HG03060 (cell line): ENCODE results near the gene S100Z.
"Not testable (repeated sequence)": the region's sequence is repeated elsewhere in the genome, so short reads cannot be mapped to it uniquely, and the experiment has no call there.

Experiments used
- ATAC-seq: cut with Tn5 transposase; IDR thresholded peaks from one replicate; pipeline ENCODE4 v1.9.1; 2021; ENCODE audit warnings: low read depth, moderate number of reproducible peaks; ENCODE audit not compliant: unreplicated experiment

The S100Z gene

DNA sequence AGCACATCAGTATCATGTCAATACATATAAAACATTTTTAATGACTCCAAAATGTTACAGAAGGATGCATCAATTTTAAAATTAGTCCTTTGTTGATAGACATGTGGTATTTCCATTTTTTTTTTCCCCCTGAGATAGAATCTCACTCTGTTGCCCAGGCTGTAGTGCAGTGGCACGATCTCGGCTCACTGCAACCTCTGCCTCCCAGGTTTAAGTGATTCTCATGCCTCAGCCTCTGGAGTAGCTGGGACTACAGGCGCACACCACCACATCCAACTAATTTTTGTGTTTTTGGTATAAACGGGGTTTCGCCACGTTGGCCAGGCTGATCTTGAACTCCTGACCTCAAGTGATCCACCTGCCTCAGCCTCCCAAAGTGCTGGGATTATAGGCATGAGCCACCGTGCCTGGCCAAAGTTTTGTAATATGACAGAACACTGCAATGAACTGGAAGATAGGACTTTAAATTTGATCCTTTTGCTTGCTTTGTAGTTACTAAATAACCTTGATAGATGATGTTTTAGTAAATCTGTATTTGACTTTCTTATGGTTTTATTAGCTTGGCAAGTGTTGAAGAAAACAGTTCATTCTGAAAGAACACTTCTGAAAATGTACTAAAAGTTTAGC lies 27.6 kb upstream of the S100Z start:
- not testable (repeated sequence) for ATAC-seq

DNA sequence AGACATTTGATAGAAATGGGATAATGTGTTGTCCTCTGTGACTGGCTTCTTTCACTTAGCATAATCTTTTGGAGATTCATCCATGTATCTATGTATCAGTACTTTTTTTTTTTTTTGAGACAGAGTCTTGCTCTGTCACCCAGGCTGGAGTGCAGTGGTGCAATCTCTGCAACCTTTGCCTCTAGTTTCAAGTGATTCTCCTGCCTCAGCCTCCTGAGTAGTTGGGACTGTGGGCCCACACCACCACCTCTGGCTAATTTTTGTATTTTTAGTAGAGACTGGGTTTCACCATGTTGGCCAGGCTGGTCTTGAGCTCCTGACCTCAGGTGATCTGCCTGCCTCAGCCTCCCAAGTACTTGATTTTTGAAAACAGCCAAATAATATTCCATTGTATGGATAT lies 23.4 kb upstream of the S100Z start:
- not testable (repeated sequence) for ATAC-seq

DNA sequence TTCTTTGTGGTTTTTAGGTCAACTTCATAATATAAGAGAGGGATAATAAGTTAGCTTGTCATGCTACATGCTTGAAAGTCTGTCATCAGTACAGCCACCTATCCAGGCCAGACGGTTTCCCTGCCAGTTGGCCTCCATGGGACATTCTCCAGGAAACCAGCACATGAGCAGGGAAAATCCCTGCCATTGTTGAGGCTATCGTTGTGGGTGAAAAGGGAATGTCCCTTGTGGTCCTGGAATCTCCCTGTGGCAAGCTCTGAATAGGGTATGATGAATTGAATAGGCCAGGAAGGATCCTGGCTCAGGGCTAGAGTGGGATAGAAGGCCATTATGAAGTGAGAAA lies 18.7 kb upstream of the S100Z start:
- ATAC-seq = no peak

DNA sequence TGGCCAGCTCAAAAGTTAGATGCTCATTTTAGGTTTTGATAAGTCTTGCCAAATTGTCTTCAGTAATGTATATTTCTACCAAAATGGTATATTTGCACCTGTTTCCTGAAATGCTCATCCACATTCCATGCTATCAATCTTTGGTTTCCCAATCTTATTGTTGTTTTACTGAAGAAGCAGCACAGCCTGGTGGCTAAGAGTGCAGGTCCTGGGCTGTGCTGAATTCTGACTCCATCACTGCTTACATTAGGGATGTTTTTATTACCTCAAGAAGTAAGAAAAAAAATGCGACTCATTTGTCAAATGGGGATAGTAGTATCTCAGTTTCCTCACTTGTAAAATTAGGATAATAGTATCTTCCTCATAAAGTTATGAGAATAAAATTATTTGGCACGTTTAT lies 13.6 kb upstream of the S100Z start:
- ATAC-seq = no peak

DNA sequence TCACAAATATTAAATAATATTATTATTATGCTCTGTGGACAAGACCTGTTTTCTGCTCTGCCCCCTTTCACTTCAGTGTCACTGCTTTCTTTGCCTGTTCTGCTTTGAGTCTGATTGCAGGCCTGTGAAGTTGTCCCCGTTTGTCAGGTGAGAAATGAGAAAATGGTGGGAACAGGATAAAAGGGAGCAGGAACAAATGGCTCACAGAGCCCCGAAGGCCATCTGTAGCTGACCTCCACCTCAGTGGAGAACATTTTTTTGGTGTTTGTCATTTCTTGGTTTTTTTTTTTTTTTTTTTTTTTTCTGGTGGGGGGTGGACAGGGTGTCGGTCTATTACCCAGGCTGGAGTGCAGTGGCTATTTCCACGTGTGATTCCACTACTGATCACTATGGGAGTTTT lies 13.2 kb upstream of the S100Z start:
- no peak for ATAC-seq

DNA sequence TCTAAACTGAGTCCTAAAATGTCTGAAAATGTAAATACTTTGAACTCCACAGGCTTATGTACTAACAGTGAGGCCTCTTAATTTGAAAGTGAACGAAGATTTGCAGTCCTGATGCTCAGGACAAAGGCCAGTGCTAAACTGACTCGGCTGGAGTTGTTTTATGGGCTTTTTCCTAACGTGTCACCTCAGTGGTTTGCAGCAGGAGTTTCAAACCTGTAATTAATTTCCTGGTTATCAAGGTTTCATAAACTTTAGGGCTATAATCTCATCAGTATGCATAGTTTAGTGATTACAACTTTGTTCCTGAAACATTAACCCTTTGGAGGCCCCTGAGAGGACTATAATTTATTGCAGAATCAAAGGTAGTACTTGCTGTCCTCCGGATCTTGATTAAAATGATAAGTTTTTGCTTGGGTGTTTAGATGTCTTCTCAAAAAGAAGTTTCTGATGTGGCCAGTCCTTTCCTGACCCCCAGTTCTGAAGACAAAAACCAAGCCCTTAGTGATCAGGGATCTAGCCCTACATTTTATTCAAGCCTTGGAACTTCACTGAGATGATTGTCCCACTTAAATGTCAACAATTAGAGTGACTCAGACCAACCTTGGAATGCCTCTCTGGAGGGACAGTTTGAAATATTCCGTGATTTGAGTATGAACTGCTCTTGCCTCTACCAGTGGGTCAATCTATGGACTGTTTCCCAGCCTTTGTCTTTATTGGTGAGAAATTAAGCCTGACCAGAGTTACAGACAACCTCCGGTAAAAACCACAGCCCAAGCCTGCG lies 11.1 kb upstream of the S100Z start:
- no peak for ATAC-seq

DNA sequence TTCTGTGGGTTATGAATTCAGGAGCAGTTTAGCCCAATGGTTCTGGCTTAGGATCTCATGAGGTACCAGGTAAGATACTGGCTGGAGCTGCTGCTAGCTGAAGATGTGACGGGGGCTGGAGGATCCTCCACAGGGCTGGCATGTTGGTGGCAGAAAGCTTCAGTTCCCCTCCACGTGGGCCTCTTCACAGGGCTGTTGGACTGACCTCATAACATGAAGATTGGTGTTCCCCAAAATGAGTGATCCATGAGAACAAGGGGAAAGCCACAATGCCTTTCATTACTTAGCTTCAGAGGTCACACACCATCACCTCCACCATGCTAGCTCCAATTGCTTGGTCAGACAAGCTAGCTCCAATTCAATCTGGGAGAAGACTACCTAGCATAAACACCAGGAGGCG lies 8.5 kb upstream of the S100Z start:
- ATAC-seq = no peak

DNA sequence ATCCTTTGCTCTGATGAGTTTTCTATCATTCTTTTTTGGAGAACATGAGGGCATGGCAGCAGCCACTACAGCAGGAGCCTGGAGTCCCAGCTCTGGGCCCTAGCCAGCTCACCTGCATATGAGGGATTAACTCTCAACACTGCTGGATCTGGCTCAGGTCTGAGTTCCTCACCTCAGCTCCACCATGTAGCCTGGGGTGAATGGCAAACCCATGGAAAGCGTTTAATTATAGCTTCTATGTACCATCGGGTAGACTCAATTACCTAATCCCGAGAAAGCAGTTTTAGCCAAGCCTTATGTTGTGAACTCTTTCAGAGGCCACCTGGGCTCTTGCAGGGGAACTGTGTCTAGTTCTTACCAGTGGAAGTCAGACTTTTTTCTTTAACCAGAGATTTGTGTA lies 3.9 kb upstream of the S100Z start:
- no peak for ATAC-seq

DNA sequence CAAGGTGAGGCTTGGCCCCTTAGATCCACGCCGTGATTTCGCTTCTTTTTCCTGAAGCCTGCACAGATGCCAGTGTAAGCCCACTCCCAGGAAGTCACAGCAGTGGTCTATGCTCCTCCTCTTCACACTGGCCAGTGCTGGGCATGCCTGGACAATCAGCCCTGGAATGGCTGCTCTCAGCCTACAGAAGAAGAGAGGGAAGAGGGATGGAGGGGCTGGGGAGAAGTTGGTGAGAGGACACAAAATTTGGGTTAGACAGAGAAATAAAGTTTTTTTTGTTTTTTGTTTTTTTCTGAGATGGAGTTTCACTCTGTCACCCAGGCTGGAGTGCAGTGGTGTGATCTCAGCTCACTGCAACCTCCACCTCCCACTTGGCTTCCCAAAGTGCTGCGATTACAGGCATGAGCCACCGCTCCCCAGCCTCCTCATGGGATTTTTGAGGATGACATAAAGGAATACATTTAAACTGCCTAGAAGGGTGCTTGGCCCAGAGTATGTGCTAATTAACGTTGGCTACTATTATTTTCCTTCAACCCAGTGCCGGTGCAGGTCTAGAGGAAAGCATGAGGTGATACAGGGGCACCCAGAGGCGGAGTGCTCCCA lies 830 bp downstream of the S100Z start:
- no peak for ATAC-seq

DNA sequence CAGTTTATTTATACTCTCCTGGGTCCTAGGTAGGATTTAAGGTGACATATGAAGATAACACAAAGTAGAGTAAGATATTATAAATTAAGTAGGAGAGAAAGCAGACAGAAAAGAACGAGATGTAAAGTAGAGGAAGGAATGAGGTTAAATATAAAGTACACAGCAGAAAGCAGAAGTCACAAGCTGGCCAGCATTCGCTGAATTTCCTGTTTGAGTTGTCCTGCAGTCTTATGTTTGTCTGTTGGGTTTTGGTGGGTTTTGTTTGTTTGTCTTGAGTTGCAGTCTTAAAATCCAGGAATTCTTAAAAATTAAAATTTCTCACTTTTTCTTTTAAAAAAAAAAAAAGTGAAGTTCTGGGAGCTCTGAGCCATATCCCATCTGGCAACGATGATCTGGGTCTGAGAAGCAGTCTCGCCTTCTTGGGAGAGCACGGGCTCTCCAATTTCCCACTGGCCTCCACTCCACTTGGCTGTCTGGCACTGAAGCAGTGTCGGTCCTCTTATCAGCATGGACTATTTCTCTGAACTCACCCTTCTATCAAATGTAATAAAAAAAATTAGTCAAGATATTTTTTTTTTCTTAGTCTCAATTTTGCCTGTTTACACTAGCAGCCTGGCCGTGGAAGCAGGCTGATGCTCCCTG lies 2.0 kb downstream of the S100Z start:
- no peak for ATAC-seq

DNA sequence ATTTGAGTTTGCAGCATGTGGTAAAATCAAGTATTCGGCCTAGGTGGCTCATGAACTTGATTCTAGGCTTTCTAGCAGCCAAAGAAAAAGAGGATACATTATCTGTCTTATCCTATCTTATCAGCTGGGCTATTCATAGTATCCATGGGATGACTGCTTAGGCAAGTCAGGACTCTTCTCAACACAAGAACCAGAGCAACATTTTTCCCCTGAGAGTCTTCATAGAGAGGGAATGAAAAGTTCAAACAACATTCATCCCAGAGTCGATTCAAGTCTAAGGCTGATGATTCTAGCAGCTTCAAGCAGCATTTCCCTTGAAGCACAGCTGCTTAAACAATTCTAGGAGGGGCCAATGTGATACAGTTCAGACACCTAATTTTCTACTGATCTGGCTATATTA lies 3.0 kb downstream of the S100Z start:
- no peak for ATAC-seq

DNA sequence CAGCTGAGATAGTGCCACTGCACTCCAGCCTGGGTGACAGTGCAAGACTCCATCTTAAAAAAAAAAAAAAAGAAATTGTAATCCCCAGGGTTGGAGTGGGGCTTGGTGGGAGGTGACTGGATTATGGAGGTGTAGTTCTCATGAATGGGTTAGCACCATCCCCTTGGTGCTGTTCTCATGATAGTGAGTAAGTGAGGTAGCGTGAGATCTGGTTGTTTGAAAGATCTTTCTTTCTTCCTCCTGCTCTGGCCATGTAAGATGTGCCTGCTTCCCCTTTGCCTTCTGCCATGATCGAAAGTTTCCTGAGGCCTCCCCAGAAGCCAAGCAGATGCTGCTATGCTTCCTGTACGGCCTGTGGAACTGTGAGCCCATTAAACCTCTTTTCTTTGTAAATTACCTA lies 3.9 kb downstream of the S100Z start:
- not testable (repeated sequence) for ATAC-seq

DNA sequence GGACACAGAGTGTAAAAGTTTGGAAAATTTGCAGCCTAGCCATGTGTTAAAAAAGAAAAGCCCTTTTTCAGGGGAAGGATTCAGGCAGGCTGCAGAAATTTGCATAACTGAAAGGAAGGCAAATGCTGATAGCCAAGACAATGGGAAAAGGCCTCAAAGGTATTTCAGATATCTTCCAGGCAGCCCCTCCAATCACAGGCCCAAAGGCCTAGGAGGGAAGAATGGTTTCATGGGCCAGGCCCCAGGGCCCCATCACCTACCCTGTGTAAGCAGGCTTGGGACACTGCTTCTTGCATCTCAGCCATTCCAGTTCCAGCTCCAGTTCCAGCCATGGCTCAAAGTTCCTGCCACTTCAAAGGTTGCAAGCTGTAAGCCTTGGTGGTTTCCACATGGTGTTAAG lies 4.8 kb downstream of the S100Z start:
- no peak for ATAC-seq

DNA sequence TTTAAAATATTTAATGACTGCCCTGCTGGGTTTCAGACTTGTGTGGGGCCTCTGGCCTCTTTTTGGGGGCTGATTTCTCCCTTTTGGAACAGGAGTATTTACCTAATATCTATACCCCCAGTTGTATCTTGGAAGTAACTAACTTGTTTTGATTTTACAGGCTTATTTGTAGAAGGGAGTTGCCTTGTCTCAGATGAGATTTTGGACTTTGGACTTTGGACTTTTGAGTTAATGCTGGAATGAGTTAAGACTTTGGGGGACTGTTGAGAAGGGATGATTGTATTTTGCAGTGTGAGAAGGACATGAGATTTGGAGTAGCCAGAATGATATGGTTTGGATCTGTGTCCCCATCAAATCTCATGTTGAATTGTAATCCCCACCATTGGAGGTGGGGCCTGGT lies 5.7 kb downstream of the S100Z start:
- not testable (repeated sequence) for ATAC-seq

DNA sequence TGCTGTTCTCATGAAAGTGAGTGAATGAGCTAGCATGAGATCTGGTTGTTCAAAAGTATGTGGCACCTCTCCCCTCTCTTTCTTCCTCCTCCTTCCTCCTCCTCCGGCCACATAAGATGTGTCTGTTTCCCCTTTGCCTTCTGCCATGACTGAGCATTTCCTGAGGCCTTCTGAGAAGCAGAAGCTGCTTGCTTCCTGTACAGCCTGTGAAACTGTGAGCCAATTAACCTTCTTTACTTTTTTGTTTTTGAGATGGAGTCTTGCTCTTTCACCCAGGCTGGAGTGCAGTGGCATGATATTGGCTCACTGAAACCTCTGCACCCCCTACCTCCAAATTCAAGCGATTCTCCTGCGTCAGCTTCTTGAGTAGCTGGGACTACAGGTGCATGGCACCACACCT lies 6.1 kb downstream of the S100Z start:
- ATAC-seq = no peak

DNA sequence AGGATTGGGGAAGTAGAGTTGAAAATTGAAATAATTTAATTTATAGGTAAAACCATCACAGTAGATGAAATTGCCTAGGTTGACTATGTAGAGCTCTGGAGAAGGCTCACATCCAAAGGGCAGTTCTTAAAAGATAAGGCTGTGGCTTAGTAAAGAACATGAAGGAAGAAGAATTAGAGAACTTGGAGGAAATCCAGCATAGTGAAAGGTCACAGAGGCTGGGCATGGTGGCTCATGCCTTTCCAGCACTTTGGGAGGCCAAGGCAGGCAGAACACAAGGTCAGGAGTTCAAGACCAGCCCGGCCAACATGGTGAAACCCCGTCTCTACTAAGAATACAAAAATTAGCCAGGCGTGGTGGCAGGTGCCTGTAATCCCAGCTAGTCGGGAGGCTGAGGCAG lies 7.0 kb downstream of the S100Z start:
- not testable (repeated sequence) for ATAC-seq

DNA sequence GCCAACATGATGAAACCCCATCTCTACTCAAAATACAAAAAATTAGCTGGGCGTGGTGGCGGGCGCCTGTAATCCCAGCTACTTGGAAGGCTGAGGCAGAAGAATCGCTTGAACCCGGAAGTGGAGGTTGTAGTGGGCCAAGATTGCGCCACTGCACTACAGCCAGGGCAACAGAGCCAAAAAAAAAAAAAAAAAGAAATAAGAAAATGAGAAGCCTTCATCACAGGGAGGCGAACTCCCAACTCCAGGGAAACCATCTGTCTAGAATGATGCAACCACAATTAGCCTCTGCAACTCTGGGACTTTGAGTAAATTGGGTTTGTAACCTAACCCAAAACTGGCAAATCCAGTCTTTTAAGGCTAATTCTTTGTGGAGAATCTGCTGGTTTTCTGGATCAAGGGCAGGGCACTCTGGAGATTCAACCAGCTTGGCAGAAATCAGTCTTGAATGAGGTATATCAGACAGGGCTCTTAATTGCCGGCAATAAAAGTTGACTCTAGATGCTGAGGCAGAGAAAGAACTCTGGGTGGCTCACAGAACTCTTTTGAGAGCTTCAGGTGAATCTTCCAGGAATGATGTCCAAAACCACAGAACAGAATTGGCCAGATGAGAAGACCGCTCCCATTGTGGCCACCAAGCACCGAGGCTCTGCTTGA lies 9.9 kb downstream of the S100Z start:
- no peak for ATAC-seq

DNA sequence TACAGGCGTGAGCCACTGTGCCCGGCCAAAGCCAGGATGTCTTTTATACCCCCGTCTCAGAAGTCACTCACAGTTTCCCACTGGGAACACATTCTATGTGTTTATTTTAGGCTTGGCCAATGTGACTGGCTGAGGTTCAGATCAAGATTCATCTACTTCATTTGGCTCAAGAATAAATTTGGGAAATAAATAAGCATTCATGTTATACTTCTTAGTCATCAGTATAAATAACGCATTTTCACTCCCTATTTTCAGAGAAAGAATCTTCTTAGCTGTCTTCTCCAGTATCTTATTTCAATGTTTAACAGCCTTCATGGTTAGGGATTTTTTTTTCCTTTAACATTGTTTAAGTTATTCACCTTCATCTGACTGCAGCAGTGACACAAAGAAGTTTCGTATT lies 11.8 kb downstream of the S100Z start:
- no peak for ATAC-seq

DNA sequence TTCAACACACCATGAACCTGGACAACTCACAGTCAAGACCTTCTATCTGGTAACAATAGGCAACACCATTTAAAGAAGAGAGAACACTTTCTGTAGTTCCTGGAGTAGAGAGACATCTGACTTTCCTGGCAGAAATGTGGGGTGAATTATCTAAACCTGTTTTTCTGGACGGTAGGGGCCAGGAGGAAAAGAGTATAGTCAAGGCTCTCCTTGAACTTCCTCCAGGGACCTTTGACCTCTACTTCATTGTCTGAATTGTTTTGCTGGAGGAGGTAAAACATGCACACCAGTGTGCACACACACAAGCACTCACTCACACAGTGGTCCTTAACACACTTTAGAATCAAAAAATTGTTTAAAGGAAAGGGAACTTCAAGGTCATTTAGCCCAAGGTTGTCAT lies 13.2 kb downstream of the S100Z start:
- no peak for ATAC-seq

DNA sequence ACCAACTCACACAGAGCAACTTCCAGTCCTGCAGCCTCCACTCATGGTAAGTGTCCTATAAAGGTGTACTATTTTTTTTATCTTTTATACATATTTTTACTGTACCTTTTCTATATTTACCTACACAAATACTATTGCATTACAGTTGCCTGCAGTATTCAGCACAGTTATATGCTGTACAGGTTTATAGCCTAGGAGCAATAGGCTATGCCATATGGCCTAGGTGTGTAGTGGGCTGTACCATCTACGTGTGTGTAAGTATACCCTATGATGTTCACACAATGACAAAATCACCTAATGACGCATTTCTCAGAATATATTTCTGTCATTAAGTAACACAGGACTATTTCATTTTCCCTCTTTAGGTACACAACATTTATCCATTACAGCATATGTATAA lies 16.7 kb downstream of the S100Z start:
- ATAC-seq = no peak

DNA sequence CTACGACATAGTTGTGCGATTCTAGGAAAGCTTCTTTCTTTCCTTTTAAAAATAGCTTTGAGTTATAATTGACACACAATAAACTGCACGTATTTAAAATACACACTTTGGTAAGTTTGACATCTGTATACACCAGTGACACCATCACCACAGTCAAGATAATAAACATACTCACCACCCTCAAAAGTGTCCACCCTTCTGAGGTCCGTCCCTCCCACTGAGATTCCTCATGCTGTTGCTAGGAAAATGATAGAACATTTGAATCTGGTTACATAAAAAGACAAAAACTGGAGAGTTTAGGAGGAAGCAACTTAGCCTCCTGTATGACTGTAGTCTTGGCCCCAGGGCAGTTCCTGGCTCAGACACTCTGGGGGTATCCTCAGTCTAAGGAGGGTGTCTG lies 17.2 kb downstream of the S100Z start:
- ATAC-seq = no peak
